ENCODE results near the gene RETREG1.

The RETREG1 gene

GRCh38 chr5:16521521-16522483 is 95.0 kb downstream of the RETREG1 start:
- no peak for DNase-seq

- no peak for DNase-seq
These were observed 96.0 kb downstream of the RETREG1 start for GRCh38 chr5:16520841-16521240.

DNA sequence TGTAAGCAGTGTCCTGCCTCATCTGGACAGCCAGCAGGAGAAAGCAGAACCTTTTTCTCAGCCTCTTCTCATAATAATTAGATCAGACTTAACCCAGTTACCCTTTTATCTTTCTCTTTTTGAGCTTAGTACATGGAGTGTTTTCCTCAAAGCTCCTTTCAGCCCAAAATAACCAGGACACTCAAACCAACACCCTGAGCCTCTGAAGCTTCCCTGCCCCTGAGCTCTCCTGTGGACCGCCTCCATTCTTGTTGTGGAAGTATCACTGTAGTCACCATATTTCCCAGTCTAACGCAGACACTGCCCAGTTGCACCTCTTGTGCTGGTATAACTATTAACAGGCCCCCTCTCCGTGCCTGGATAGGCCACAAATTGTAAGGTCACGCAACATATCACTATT is 97.4 kb downstream of the RETREG1 start:
- DNase-seq = no peak

DNA sequence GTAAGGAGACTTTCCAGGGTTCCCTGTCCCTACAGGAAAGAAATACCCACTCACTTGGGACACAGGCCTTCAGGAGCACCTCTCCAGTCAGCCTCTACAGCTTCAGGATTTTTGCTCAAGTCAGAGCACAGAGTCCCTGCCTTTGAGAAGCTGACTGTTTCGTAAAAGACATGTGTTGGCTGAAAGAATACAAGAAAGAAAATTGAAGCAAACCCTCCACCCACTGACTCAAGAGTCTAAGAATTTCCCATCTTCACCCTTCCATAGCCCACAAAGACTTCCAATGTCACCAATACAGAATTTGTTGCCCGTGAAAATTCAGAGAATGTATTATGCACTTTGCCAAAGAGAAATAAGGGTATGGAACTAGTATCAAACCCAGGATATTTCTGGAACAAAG is 98.2 kb downstream of the RETREG1 start:
- DNase-seq = no peak

GRCh38 chr5:16515532-16515931 is 101.3 kb downstream of the RETREG1 start:
- no peak for DNase-seq

DNA sequence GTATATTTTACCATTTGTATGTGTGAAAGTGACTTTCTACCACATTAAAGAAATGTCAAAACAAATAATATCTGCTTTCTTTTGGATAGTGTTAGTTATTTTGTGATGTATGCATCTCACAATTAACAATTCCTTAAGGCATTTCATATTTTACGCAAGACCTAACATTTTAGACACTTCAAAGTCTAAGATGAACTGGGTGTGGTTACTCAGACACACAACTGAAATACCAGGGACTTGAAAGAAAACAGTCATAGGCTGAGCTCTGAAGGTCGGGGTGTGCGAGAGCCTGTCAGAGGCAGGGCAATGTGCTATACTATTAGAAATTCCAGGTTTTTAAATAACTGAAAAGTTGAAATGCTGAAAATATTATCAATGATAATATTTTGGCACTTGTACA is 106.7 kb downstream of the RETREG1 start:
- DNase-seq = no peak

- DNase-seq = no peak
These were observed 107.9 kb downstream of the RETREG1 start for GRCh38 chr5:16508730-16509531.

- DNase-seq = no peak
These were observed 109.1 kb downstream of the RETREG1 start for GRCh38 chr5:16507716-16508115.

DNA sequence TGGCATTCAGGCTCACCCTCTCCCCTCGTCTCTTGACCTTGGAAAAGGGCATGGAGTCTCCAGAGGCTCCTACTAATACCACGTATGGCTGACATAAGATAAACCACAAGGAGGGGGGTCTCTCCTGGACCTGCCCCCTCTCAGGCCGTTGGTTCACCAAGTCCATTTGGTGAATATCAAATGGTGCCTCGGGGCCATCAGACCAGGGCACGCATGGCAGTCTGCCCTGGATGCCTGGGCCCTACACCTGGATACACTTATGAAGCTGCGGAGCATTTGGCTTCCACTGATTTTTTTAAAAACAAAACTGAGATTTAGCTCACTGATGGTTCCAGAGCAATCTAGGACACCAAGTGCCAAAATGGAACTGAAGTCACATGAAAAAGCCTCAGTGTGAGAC is 110.9 kb downstream of the RETREG1 start:
- DNase-seq = no peak

GRCh38 chr5:16505140-16505891 is 111.5 kb downstream of the RETREG1 start:
- DNase-seq = no peak

- no peak for DNase-seq
These were observed 112.2 kb downstream of the RETREG1 start for GRCh38 chr5:16504571-16504970.

GRCh38 chr5:16502866-16503265 is 113.9 kb downstream of the RETREG1 start:
- DNase-seq = no peak

- DNase-seq = no peak
These were observed 116.8 kb downstream of the RETREG1 start for GRCh38 chr5:16500024-16500423.

DNA sequence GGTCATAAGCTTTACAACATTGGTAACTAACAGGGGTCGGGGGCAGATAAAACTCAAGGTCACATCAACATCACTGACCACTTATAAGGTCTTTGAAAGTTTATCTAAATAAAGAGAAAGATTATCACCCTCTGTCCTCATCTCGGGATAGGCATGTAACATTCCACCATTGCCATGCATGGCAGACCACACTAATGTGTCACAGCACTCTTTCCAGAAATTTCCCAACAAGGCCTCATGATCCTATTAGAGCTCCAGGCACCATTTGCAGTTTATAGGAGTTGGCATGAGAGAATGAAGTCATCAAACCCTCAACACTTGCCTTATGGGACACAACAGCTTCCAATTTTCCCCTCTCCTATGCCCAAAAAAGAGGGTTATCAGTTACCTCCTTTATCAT is 119.3 kb downstream of the RETREG1 start:
- DNase-seq = no peak

DNA sequence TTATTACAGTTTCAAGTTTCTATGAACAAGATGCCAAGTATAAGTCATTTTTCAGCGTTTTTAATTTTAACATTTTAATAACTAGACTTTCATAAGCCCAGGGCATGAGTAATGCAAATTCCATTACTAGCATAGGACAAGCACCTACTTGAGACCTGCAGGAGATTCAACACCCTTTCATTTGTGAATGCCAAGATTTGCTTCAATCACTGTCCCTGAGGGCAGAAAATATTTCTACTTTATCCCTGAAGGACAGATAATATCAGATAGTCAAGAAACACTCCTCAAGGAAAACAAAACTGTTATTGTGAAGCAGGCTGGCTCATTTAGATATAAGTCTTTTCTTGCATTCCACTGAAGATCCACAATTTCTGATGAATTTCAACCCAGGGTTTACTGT is 123.5 kb downstream of the RETREG1 start:
- DNase-seq = no peak

DNA sequence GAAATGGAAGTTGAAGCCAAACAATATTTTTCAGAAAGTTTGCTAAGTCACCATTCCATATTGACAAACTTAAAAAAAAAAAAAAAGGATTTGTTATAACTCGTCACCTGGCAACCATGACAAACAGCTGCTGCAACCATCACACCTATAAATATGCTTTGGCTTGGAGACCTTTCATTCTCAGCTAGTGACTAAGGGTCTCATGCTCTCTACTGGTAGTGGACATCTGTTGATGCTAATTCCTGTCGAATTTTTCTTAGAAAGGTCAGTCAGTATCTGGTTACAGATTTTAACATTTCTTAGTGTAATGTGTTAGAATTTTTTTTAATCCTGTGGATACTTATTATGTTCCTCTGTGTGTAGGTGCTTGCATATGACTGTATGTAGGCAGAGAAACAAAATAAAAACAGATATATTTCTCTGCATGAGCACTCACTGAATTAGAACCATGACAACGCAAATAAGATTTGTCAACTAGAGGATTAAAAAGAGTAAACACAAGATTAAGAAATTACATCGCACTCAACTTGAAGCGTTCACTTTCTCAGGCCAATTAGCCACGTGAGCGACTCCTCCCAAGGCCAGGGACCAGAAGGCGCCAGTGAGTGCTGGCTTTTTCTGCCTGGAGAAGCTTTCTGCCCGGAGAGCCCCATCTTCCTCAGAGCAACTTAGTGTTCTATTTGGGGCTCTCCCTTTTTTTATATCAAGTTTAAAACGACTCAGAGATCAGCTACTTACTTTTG is 124.2 kb downstream of the RETREG1 start:
- no peak for DNase-seq

- no peak for DNase-seq
These were observed 125.9 kb downstream of the RETREG1 start for GRCh38 chr5:16490911-16491310.

- no peak for DNase-seq
These were observed 127.4 kb downstream of the RETREG1 start for GRCh38 chr5:16489322-16489791.

- no peak for DNase-seq
These were observed 129.3 kb downstream of the RETREG1 start for GRCh38 chr5:16487456-16487855.

DNA sequence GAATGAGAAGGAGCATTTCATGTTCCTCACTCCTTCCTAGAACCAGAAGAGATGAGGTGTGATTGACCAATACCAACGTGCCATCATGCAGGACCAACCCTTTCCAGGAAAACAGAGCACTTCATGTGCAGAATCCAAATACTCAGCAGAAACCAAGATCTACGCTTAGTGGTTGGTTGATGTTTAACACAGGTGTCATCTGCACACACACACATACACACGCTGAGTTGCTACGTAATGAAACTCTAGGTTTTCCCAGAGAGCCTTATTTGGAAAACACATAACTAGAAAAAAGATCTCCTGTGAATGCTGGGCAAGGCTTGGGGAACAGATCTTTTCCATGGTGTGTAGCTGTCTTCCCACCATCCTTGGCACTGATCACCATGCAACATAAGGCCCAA is 130.1 kb downstream of the RETREG1 start:
- DNase-seq = no peak

- no peak for DNase-seq
These were observed 131.1 kb downstream of the RETREG1 start for GRCh38 chr5:16485656-16486055.

GRCh38 chr5:16484081-16484480 is 132.7 kb downstream of the RETREG1 start:
- no peak for DNase-seq
